ENCODE data around the gene TRIM44. TPM values are rescaled to one million over a fixed set of nuclear protein-coding genes. Genes with fewer than 3 reads are reported as not detected.

Gene TRIM44
- polyA plus RNA-seq, 2 of the 4 experiments (the other 2 are of a cell fraction): 19.3 to 70.4 TPM

GRCh38 chr11:35798983-35799382, 136.4 kb downstream of the TRIM44 start:
- peak overlapping the region; percentile 60; the same call in 1 of the 3 replicates for H3K4me2 ChIP-seq
- no peak for DNase-seq (ENCODE audit: low read depth in 1 of 2, low spot score in 1 of 2)
- H3K4me1 ChIP-seq: peaks cover 41% of the 10 kb centered on the region
- FAIRE-seq: no peak
- TF ChIP-seq RAD21 (conservative IDR thresholded peaks at IDR 0.05 in 1 of 2, IDR thresholded peaks at IDR 0.05 in 1 of 2) (no peak), MAX (IDR thresholded peaks at IDR 0.05) (no peak), HES2 (IDR thresholded peaks at IDR 0.05) (no peak), CHD2 (IDR thresholded peaks at IDR 0.05; ENCODE audit: low read length, partially characterized antibody) (no peak), PHF8 (IDR thresholded peaks at IDR 0.05; ENCODE audit: borderline replicate concordance, low read depth) (no peak), FOSB (CRISPR knock-in tag; IDR thresholded peaks at IDR 0.05) (no peak), ATOH8 (CRISPR knock-in tag; IDR thresholded peaks at IDR 0.05; ENCODE audit: low read depth) (no peak), ZC3H11A (IDR thresholded peaks at IDR 0.05) (no peak), POLR2AphosphoS2 (conservative IDR thresholded peaks at IDR 0.05; ENCODE audit: low read length) (no peak), ZNF302 (CRISPR knock-in tag; IDR thresholded peaks at IDR 0.05) (no peak)
- 88% methylated on average over 1 of the region's 1 CpG for WGBS (ENCODE audit: missing lambda C conversion rate)
- no peaks in the 10 kb centered on the region for H3K9me3 ChIP-seq
- H3K27ac ChIP-seq: peak overlapping the region in 1 of 2 experiments; percentile 24; a peak in 1 of 6 replicates
- POLR2A ChIA-PET: no interaction called here
- CTCF ChIA-PET: interaction anchor here (1.7 to 3.0 kb wide), 2 partner anchors 22 to 333 kb away, joined by 4 to 16 read pairs; no protein-coding TSS in a partner anchor
- no peak overlapping the region for H3K4me3 ChIP-seq
- no peak for ATAC-seq

- ATAC-seq (no peak), FAIRE-seq (no peak), DNase-seq (ENCODE audit: low read depth in 1 of 2, low spot score in 1 of 2) (no peak)
- Histone ChIP-seq H3K4me2 (no peak overlapping the region), H3K9me3 (no peaks in the 10 kb centered on the region), H3K4me1 (peaks cover 38% of the 10 kb centered on the region), H3K27ac (no peak overlapping the region), H3K4me3 (no peak overlapping the region)
- TF ChIP-seq RARB (CRISPR knock-in tag; IDR thresholded peaks at IDR 0.05) (no peak), PBX3 (IDR thresholded peaks at IDR 0.05) (no peak), CHD2 (IDR thresholded peaks at IDR 0.05; ENCODE audit: low read length, partially characterized antibody) (no peak), PHF8 (IDR thresholded peaks at IDR 0.05; ENCODE audit: borderline replicate concordance, low read depth) (no peak), RCOR1 (IDR thresholded peaks at IDR 0.05; ENCODE audit: low read depth, low read length) (no peak), NR3C1 (IDR thresholded peaks at IDR 0.05) (no peak), MAFK (IDR thresholded peaks at IDR 0.05; ENCODE audit: partially characterized antibody) (no peak), ATOH8 (CRISPR knock-in tag; IDR thresholded peaks at IDR 0.05; ENCODE audit: low read depth) (no peak), ELK1 (IDR thresholded peaks at IDR 0.05; ENCODE audit: low read depth, low read length) (no peak)
- WGBS (ENCODE audit: missing lambda C conversion rate): 93% methylated on average over 3 of the region's 3 CpGs
- POLR2A ChIA-PET: no interaction called here
- CTCF ChIA-PET: interaction anchor here (1.7 to 3.0 kb wide), 2 partner anchors 22 to 332 kb away, joined by 4 to 16 read pairs; no protein-coding TSS in a partner anchor
Measured at GRCh38 chr11:35799655-35800054, 137.1 kb downstream of the TRIM44 start.

All from A549 (cell line).